Smooth muscle cell (in vitro differentiated cells): ENCODE data around the gene AFAP1L2. TPM values are rescaled to one million over a fixed set of nuclear protein-coding genes. Genes with fewer than 3 reads are reported as not detected.

Experiments
- DNase-seq: peaks from one replicate; lab custom pipeline; 2025; ENCODE audit not compliant: unreplicated experiment; lab: John Stamatoyannopoulos, UW
- H2AFZ ChIP-seq: fragments of 200-600 bp; sonication (generic); 2 replicates; pipeline ENCODE4 v1.6.0; 2016; ENCODE audit warnings: antibody characterized with exemption, low read depth, mild to moderate bottlenecking
- H3F3A ChIP-seq: fragments of 200-600 bp; sonication (generic); 2 replicates; pipeline ENCODE4 v1.6.0; 2017; ENCODE audit warnings: antibody characterized with exemption, low read depth
- H3K27ac ChIP-seq: fragments of 200-600 bp; sonication (generic); 2 replicates; pipeline ENCODE4 v1.5.1; 2016; ENCODE audit warnings: low read depth, mild to moderate bottlenecking
- H3K27me3 ChIP-seq: fragments of 200-600 bp; sonication (generic); 2 replicates; pipeline ENCODE4 v1.6.1; 2016; ENCODE audit warnings: low read depth, mild to moderate bottlenecking
- H3K36me3 ChIP-seq: fragments of 200-600 bp; sonication (generic); 2 replicates; pipeline ENCODE4 v1.5.1; 2016; ENCODE audit warnings: low read depth
- H3K4me1 ChIP-seq: fragments of 200-600 bp; sonication (generic); 2 replicates; pipeline ENCODE4 v1.5.1; 2016; ENCODE audit warnings: low read depth
- H3K4me2 ChIP-seq: fragments of 200-600 bp; sonication (generic); 2 replicates; pipeline ENCODE4 v1.6.0; 2016; ENCODE audit warnings: mild to moderate bottlenecking
- H3K4me3 ChIP-seq: fragments of 200-600 bp; sonication (generic); 2 replicates; pipeline ENCODE4 v1.5.1; 2016; ENCODE audit warnings: mild to moderate bottlenecking
- H3K79me2 ChIP-seq: fragments of 200-600 bp; sonication (generic); 2 replicates; pipeline ENCODE4 v1.6.0; 2016; ENCODE audit warnings: low read depth, mild to moderate bottlenecking
- H3K9ac ChIP-seq: fragments of 200-600 bp; sonication (generic); 2 replicates; pipeline ENCODE4 v1.6.0; 2016; ENCODE audit warnings: low read depth
- H3K9me3 ChIP-seq: fragments of 200-600 bp; sonication (generic); replicated peaks from 2 replicates; pipeline ENCODE4 v1.5.1; 2016; ENCODE audit warnings: low read depth
- H4K20me1 ChIP-seq: fragments of 200-600 bp; sonication (generic); 2 replicates; pipeline ENCODE4 v1.6.0; 2016; ENCODE audit warnings: low read depth
- CTCF ChIP-seq: fragments of 200-600 bp; sonication (generic); IDR thresholded peaks from 2 replicates; pipeline ENCODE4 v1.5.1; 2017; ENCODE audit warnings: borderline replicate concordance, mild to moderate bottlenecking, antibody characterized with exemption; ENCODE audit not compliant: insufficient read depth, poor library complexity, severe bottlenecking
- WGBS: methylation state at CpG from one replicate; pipeline ENCODE4 v1.1.7; 2016; ENCODE audit warnings: low lambda C conversion rate; 5-methylcytosine and 5-hydroxymethylcytosine counted together
- polyA plus RNA-seq: library from polyadenylated mRNA; unstranded; fragments of >200 nt; fragmentation: Nextera tagmentation; extraction: Ambion mirVana; gene quantifications from 2 replicates; pipeline ENCODE4 v1.2.1, GENCODE V29; 2016
- small RNA-seq: library from RNA; depleted of rRNA; stranded (forward); fragments of <200 nt; gene quantifications from one replicate; pipeline ENCODE3, GENCODE V24; 2014
- total RNA-seq: library from RNA; depleted of rRNA; stranded (reverse); fragments of >200 nt; gene quantifications from 2 replicates; pipeline ENCODE4 v1.2.3, GENCODE V29; 2014

The AFAP1L2 gene
- total and polyA plus RNA-seq, 2 experiments from 2014 or later: 43.3 to 47.2 TPM

DNA sequence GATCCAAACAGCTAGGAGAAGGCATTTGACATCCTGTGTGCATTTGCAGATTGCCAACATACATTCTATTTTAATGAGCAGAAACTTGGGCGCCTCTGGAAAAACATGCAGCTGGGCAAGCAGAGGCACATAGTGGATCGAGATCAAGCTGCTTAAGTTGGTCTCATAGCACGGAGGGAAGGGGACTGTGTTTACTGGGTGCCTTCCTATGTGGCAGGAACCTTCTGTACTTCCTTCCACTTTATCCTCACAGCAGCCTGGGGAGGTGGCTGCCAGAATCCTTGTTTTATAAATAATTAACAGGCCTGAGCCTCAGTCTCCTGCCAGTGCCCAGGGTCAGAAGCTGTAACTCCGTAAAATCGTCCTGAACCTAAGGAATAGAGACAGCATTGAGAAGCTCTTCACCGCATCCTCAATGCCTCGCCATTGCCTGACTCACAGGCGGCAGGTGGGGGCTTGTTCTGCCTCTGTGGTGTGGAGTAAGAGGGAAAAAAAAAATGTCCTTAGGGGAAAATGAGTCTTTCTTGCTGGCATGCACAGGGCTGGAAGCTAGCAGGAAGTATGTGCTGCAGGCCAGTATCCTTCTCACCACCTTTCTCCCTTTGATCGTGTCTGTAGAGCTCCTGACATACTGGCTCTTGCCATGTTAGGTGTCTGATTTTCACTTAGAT is 159.0 kb downstream of the AFAP1L2 start:
- no peaks in the 10 kb centered on the region for H3K36me3 ChIP-seq
- peak overlapping the region; percentile 15 for H3K4me2 ChIP-seq
- H4K20me1 ChIP-seq: no peaks in the 10 kb centered on the region
- no peak for DNase-seq
- H3K4me3 ChIP-seq: no peak overlapping the region
- TF ChIP-seq CTCF: no peak
- WGBS: 70% methylated on average over 9 of the region's 9 CpGs
- no peaks in the 10 kb centered on the region for H3F3A ChIP-seq
- peaks cover 5% of the 10 kb centered on the region for H3K4me1 ChIP-seq
- peaks cover 41% of the 10 kb centered on the region for H3K27me3 ChIP-seq
- no peak overlapping the region for H2AFZ ChIP-seq
- peak overlapping the region; percentile 29 for H3K27ac ChIP-seq
- no peaks in the 10 kb centered on the region for H3K9me3 ChIP-seq
- H3K79me2 ChIP-seq: no peaks in the 10 kb centered on the region
- H3K9ac ChIP-seq: no peak overlapping the region

Small RNA genes within 50 kb of the gene (small RNA-seq; reads per million reads assigned to genes)
- not detected for gene RN7SL384P

Other genes starting within 250 kb of the AFAP1L2 start
- 27.9 and 58.8 TPM in 2 replicates for gene CCDC186, start 230.3 kb downstream of the AFAP1L2 start, total RNA-seq
- 14.6 and 16.2 TPM in 2 replicates for gene CCDC186, start 230.3 kb downstream of the AFAP1L2 start, polyA plus RNA-seq
- not detected in 2 replicates for gene TDRD1, start 225.1 kb downstream of the AFAP1L2 start, total RNA-seq
- gene TDRD1, start 225.1 kb downstream of the AFAP1L2 start, polyA plus RNA-seq: 0.08 TPM in 1 of 2 replicates, not detected in the other
- 0.36 TPM in 2 replicates for gene VWA2, start 165.2 kb downstream of the AFAP1L2 start, total RNA-seq
- 0.06 and 0.70 TPM in 2 replicates for gene VWA2, start 165.2 kb downstream of the AFAP1L2 start, polyA plus RNA-seq